T-cell (primary cell): Measurements from ENCODE around the gene DNAH14. TPM values are rescaled to one million over a fixed set of nuclear protein-coding genes. Genes with fewer than 3 reads are reported as not detected.
"Not testable (repeated sequence)": the region's sequence is repeated elsewhere in the genome, so short reads cannot be mapped to it uniquely, and the experiment has no call there.

Source experiments
- ATAC-seq, 4 experiments: fragments of 200-7000 bp in 3 of 4; fragments of 150-1000 bp in 1 of 4; cut with Tn5 transposase; replicated peaks in 1 of 4; 1 replicate in 3 of 4; 2 replicates in 1 of 4; pipeline ENCODE4 v1.10.0; 2021; ENCODE audit warnings: moderate library complexity in 3 of 4, mild to moderate bottlenecking in 2 of 4, moderate number of reproducible peaks in 1 of 4
- CTCF ChIA-PET, 2 donors: fragments of 300-600 bp; sonication (Branson Sonifier 250); formaldehyde crosslinking; loops; one replicate each; lab custom pipeline; 2022; ENCODE audit warnings: antibody characterized with exemption in 2 of 2; lab: Charles Lee
- POLR2A ChIA-PET, 2 donors: fragments of 300-600 bp; sonication (Branson Sonifier 250); formaldehyde crosslinking; loops; one replicate each; lab custom pipeline; 2022; ENCODE audit warnings: antibody characterized with exemption in 2 of 2; lab: Charles Lee
- DNase-seq, 35 experiments: peaks; one replicate each; pipeline versions ENCODE4 v3.0.0 to v3.0.0-alpha.2; 2013 to 2023
- H3K27ac ChIP-seq: one replicate; pipeline ENCODE4 v1.5.1; 2013; ENCODE audit warnings: low read length
- H3K27me3 ChIP-seq, 2 experiments: replicated peaks in 1 of 2; 1 replicate in 1 of 2; 2 replicates in 1 of 2; pipeline versions ENCODE4 v1.6.1 to v1.7.0; 2013; ENCODE audit warnings: low read length in 1 of 2, mixed read lengths in 1 of 2; ENCODE audit not compliant: control insufficient read depth in 2 of 2, insufficient read depth in 2 of 2; ENCODE audit errors: extremely low read depth in 1 of 2
- H3K36me3 ChIP-seq, 2 donors: 1 replicate in 1 of 2; 2 replicates in 1 of 2; pipeline versions ENCODE4 v1.6.1 to v1.7.0; 2013; ENCODE audit warnings: low read length in 1 of 2; ENCODE audit not compliant: control insufficient read depth in 2 of 2, insufficient read depth in 1 of 2; ENCODE audit errors: extremely low read depth in 1 of 2
- H3K4me1 ChIP-seq, 2 experiments: 1 replicate in 1 of 2; 2 replicates in 1 of 2; pipeline versions ENCODE4 v1.6.1 to v1.7.0; 2013; ENCODE audit warnings: low read length in 2 of 2, mixed read lengths in 1 of 2; ENCODE audit not compliant: insufficient read depth in 2 of 2, control insufficient read depth in 1 of 2; ENCODE audit errors: extremely low read depth in 1 of 2
- H3K4me3 ChIP-seq, 2 donors: 1 replicate in 1 of 2; 2 replicates in 1 of 2; pipeline versions ENCODE4 v1.5.1 to v1.7.0; 2013; ENCODE audit warnings: mild to moderate bottlenecking in 2 of 2, low read length in 1 of 2, moderate library complexity in 1 of 2; ENCODE audit not compliant: control insufficient read depth in 1 of 2; ENCODE audit errors: extremely low read depth in 1 of 2
- H3K9me3 ChIP-seq: 2 replicates; pipeline ENCODE4 v1.7.0; 2013
- H3K27ac Mint-ChIP-seq, 2 donors: one replicate each; pipeline ENCODE4 v1.8.0; 2020 to 2021; ENCODE audit warnings: mild to moderate bottlenecking in 2 of 2, mixed read lengths in 2 of 2
- H3K27me3 Mint-ChIP-seq, 2 donors: one replicate each; pipeline ENCODE4 v1.8.0; 2021 to 2022; ENCODE audit warnings: mixed read lengths in 2 of 2
- H3K36me3 Mint-ChIP-seq: one replicate; pipeline ENCODE4 v1.8.0; 2021; ENCODE audit warnings: mixed read lengths
- H3K4me1 Mint-ChIP-seq, 3 donors: one replicate each; pipeline ENCODE4 v1.8.0; 2020 to 2022; ENCODE audit warnings: mixed read lengths in 3 of 3, mild to moderate bottlenecking in 1 of 3
- H3K4me3 Mint-ChIP-seq, 3 donors: one replicate each; pipeline ENCODE4 v1.8.0; 2020 to 2022; ENCODE audit warnings: mild to moderate bottlenecking in 3 of 3, mixed read lengths in 3 of 3, moderate library complexity in 3 of 3
- H3K9me3 Mint-ChIP-seq, 3 donors: one replicate each; pipeline ENCODE4 v1.8.0; 2020 to 2022; ENCODE audit warnings: mixed read lengths in 3 of 3
- WGBS: methylation state at CpG from one replicate; pipeline ENCODE4 v1.1.5; 2013; ENCODE audit warnings: missing lambda C conversion rate; ENCODE audit not compliant: insufficient coverage; 5-methylcytosine and 5-hydroxymethylcytosine counted together
- total RNA-seq, 35 experiments: library from RNA in 6 of 35; stranded (reverse) in 6 of 35; fragments of 120-200 nt in 1 of 35; gene quantifications; one replicate each; pipeline versions ENCODE4 v1.2.1 to v1.2.4 and lab custom pipeline; 2013 to 2026

The DNAH14 gene
- total RNA-seq, 5 donors from 2014 or later (not counting 1 experiment from before 2014, with no cell fraction given), result 0.06 to 1.4 (median 0.39) TPM; not detected in 1

GRCh38 chr1:225386860-225387259, 457.4 kb downstream of the DNAH14 start:
- POLR2A ChIA-PET, CTCF ChIA-PET: not testable (repeated sequence)

DNA sequence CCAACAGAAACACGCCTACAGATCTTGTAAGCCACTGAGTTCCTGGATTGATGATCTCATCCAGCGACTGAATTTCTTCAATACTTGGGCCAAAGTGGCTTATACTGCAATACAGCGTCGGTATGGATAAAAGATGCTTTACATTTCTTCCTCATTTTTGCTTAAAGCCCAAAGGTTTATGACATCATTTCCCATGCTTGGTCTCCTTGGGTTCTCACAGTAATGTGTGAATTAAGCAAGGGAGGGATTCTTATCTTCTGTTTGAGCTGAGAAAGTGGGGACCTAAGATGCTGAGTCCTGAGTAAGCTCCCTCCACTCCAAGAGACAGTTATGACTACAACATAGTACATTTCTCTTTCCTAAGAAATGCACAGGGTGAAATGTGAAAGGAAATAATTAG, 458.9 kb downstream of the DNAH14 start:
- ATAC-seq, result no peak
- Mint-ChIP-seq H3K27ac (no peak overlapping the region), H3K36me3 (peaks cover 8% of the 10 kb centered on the region), H3K4me3 (no peak overlapping the region), H3K4me1 (peaks cover 5 to 7% (median 6%) of the 10 kb centered on the region in 3 donors), H3K27me3 (no peaks in the 10 kb centered on the region), H3K9me3 (no peaks in the 10 kb centered on the region)
- CTCF ChIA-PET, result no interaction called here
- Histone ChIP-seq H3K27me3 (no peaks in the 10 kb centered on the region), H3K27ac (no peak overlapping the region), H3K9me3 (no peaks in the 10 kb centered on the region), H3K36me3 (no peaks in the 10 kb centered on the region), H3K4me1 (no peaks in the 10 kb centered on the region), H3K4me3 (no peak overlapping the region)
- WGBS, result no CpG with 5 or more reads among the region's 4 CpGs
- POLR2A ChIA-PET, result interaction anchor here in 1 of 2 donors (0.7 kb wide), 1 partner anchor 14 kb away, joined by 3 read pairs; no protein-coding TSS in a partner anchor
- no peak for DNase-seq

More at GRCh38 chr1:225386860-225387259, 457.4 kb downstream of the DNAH14 start:
- H3K4me1 ChIP-seq, H3K4me3 ChIP-seq, H3K27me3 Mint-ChIP-seq, H3K27ac ChIP-seq, DNase-seq, H3K4me3 Mint-ChIP-seq, H3K4me1 Mint-ChIP-seq, H3K9me3 ChIP-seq, H3K36me3 ChIP-seq, ATAC-seq, H3K27ac Mint-ChIP-seq, H3K27me3 ChIP-seq, H3K9me3 Mint-ChIP-seq: not testable (repeated sequence)
- WGBS, result no CpG with 5 or more reads among the region's 3 CpGs
- H3K36me3 Mint-ChIP-seq, result peaks cover 14% of the 10 kb centered on the region

GRCh38 chr1:225389843-225390242, 460.4 kb downstream of the DNAH14 start:
- Mint-ChIP-seq H3K9me3 (no peaks in the 10 kb centered on the region), H3K27me3 (no peaks in the 10 kb centered on the region), H3K36me3 (no peaks in the 10 kb centered on the region), H3K4me3 (no peak overlapping the region), H3K4me1 (peaks cover 5 to 7% (median 6%) of the 10 kb centered on the region in 3 donors), H3K27ac (no peak overlapping the region)
- no peak overlapping the region for H3K4me3 ChIP-seq
- peak in 1 of 4 experiments; percentile 43 for ATAC-seq
- no peak for DNase-seq
- no peak overlapping the region for H3K27ac ChIP-seq
- H3K27me3 ChIP-seq, result no peaks in the 10 kb centered on the region
- no peaks in the 10 kb centered on the region for H3K4me1 ChIP-seq
- no peaks in the 10 kb centered on the region for H3K36me3 ChIP-seq
- 72% methylated on average over 4 of the region's 4 CpGs for WGBS
- CTCF ChIA-PET, result no interaction called here
- POLR2A ChIA-PET, result no interaction called here
- no peaks in the 10 kb centered on the region for H3K9me3 ChIP-seq

DNA sequence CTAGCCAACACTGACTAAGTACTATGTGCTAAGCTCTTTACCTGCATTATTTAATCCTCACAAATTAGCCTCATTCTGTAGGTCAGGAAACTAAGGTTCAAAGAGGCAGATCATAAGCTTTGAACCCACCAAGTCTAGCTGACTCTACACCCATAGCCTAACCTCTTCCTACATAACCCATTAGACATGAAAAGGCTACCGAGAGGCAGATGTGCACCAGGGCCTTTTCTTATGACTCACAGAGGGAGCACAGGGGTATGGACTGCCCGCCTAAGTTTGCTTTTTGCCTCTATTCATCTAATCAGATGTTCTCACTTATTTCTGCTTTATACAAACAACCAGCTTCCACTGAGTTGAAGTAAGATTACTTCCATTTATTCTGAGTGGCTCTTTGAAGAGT, 466.9 kb downstream of the DNAH14 start:
- DNase-seq (no peak), ATAC-seq (peak in 1 of 4 experiments; percentile 69)
- H3K4me1 ChIP-seq, result peaks cover 0 to 3% of the 10 kb centered on the region in 2 experiments
- no peak overlapping the region for H3K27ac ChIP-seq
- H3K27me3 ChIP-seq, result no peaks in the 10 kb centered on the region
- no peak overlapping the region for H3K4me3 Mint-ChIP-seq
- ChIA-PET POLR2A (no interaction called here), CTCF (no interaction called here)
- H3K36me3 Mint-ChIP-seq, result peaks cover 28% of the 10 kb centered on the region
- H3K4me3 ChIP-seq, result no peak overlapping the region
- H3K9me3 ChIP-seq, result no peaks in the 10 kb centered on the region
- 33% methylated on average over 1 of the region's 2 CpGs for WGBS
- peak overlapping the region in 1 of 2 donors; percentile 11 for H3K27ac Mint-ChIP-seq
- no peaks in the 10 kb centered on the region for H3K27me3 Mint-ChIP-seq
- peaks cover 0 to 22% of the 10 kb centered on the region in 2 donors for H3K36me3 ChIP-seq
- no peaks in the 10 kb centered on the region for H3K9me3 Mint-ChIP-seq
- H3K4me1 Mint-ChIP-seq, result peaks cover 6 to 12% (median 8%) of the 10 kb centered on the region in 3 donors

- CTCF ChIA-PET, result no interaction called here
- no peak for DNase-seq
- ATAC-seq, result no peak
- H3K4me1 Mint-ChIP-seq, result peaks cover 8 to 26% (median 15%) of the 10 kb centered on the region in 3 donors
- 100% methylated on average over 5 of the region's 5 CpGs for WGBS
- H3K36me3 Mint-ChIP-seq, result peaks cover 55% of the 10 kb centered on the region
- H3K9me3 Mint-ChIP-seq, result no peaks in the 10 kb centered on the region
- no peak overlapping the region for H3K27ac Mint-ChIP-seq
- no peak overlapping the region for H3K4me3 ChIP-seq
- H3K27ac ChIP-seq, result no peak overlapping the region
- POLR2A ChIA-PET, result no interaction called here
- no peaks in the 10 kb centered on the region for H3K27me3 ChIP-seq
- H3K27me3 Mint-ChIP-seq, result no peaks in the 10 kb centered on the region
- H3K4me1 ChIP-seq, result peaks cover 0 to 3% of the 10 kb centered on the region in 2 experiments
- H3K36me3 ChIP-seq, result peaks cover 6 to 54% of the 10 kb centered on the region in 2 donors
- H3K9me3 ChIP-seq, result no peaks in the 10 kb centered on the region
- no peak overlapping the region for H3K4me3 Mint-ChIP-seq
These were observed 471.5 kb downstream of the DNAH14 start for GRCh38 chr1:225400968-225401367.

DNA sequence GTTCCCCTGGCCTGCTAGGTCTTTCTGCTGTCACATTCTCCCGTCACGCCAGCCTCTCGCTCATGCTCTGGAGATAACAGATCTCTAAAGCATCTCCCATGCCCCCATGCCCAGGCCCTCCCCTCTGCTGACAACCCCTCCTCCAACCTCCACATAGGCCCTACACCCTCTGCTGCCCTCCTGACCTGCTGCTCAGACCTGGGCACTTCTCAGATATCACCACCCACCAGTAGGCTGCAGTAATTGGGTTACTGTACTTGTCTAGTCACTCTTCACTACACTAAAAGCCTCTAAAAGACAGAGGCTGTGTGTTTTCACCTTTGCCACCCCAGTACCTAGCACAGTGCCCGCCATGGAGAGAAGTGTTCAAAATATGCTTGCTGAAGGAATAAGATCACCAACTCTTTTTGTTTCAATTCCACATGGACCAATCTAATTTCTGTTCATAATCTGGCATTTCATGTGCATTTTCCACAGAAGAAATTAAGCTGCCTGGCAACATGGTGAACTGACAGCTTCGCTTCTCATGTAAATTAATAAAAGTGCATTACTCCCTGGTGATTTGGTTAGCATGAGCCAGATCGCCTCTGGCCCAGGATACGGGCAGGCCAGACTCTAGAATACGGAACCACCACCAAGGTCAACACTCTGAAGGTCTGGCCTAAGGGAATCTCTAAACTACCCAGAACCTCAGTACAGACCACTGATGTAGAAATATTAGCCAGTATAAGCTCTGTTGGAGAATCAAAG, 477.7 kb downstream of the DNAH14 start:
- H3K27me3 Mint-ChIP-seq, result no peaks in the 10 kb centered on the region
- Histone ChIP-seq H3K4me1 (no peaks in the 10 kb centered on the region), H3K9me3 (no peaks in the 10 kb centered on the region), H3K27ac (no peak overlapping the region), H3K27me3 (no peaks in the 10 kb centered on the region), H3K36me3 (peaks cover 10 to 84% of the 10 kb centered on the region in 2 donors), H3K4me3 (no peak overlapping the region)
- DNase-seq, result no peak
- peak overlapping the region; percentile 32 to 34 for H3K27ac Mint-ChIP-seq
- no CpG with 5 or more reads among the region's 8 CpGs for WGBS
- no peak overlapping the region for H3K4me3 Mint-ChIP-seq
- H3K9me3 Mint-ChIP-seq, result no peaks in the 10 kb centered on the region
- no peak for ATAC-seq
- CTCF ChIA-PET, result no interaction called here
- POLR2A ChIA-PET, result no interaction called here
- peaks cover 2 to 21% (median 6%) of the 10 kb centered on the region in 3 donors for H3K4me1 Mint-ChIP-seq
- H3K36me3 Mint-ChIP-seq, result peaks cover 66% of the 10 kb centered on the region
